GM23338 (cell line): Measurements from ENCODE around the gene TTPAL.

Experiments
- CREB1 ChIP-seq: fragments of 250-450 bp; sonication (Bioruptor Pico); IDR thresholded peaks from 2 replicates; pipeline ENCODE4 v1.5.0; 2020; ENCODE audit warnings: low read depth, mild to moderate bottlenecking, moderate library complexity
- ETS1 ChIP-seq: IDR thresholded peaks from 2 replicates; pipeline ENCODE4 v1.6.1; 2016; ENCODE audit warnings: antibody characterized with exemption
- EZH2 ChIP-seq: fragments of 200-600 bp; sonication (generic); IDR thresholded peaks from one replicate; pipeline ENCODE4 v1.8.0; 2017; ENCODE audit warnings: antibody characterized with exemption, mild to moderate bottlenecking, low read depth; ENCODE audit not compliant: unreplicated experiment
- EZH2phosphoT487 ChIP-seq: fragments of 200-600 bp; sonication (generic); IDR thresholded peaks from one replicate; pipeline ENCODE4 v1.8.1; 2018; ENCODE audit warnings: antibody characterized with exemption; ENCODE audit not compliant: unreplicated experiment
- JUNB ChIP-seq: IDR thresholded peaks from one replicate; pipeline ENCODE4 v1.6.1; 2016; ENCODE audit warnings: antibody characterized with exemption; ENCODE audit not compliant: unreplicated experiment
- NANOG ChIP-seq: IDR thresholded peaks from 2 replicates; pipeline ENCODE4 v1.6.1; 2016; ENCODE audit warnings: antibody characterized with exemption, borderline replicate concordance
- POLR2AphosphoS5 ChIP-seq: IDR thresholded peaks from 2 replicates; pipeline ENCODE4 v1.6.1; 2016; ENCODE audit warnings: antibody characterized with exemption, low read depth
- REST ChIP-seq: IDR thresholded peaks from one replicate; pipeline ENCODE4 v1.6.1; 2018; ENCODE audit warnings: antibody characterized with exemption; ENCODE audit not compliant: unreplicated experiment
- ZNF331 ChIP-seq: fragments of 250-450 bp; sonication (Bioruptor Pico); IDR thresholded peaks from 2 replicates; pipeline ENCODE4 v1.5.0; 2020; ENCODE audit warnings: low read depth, mild to moderate bottlenecking, moderate library complexity
- ZNF462 ChIP-seq: fragments of 250-450 bp; sonication (Bioruptor Pico); IDR thresholded peaks from 2 replicates; pipeline ENCODE4 v1.5.0; 2020; ENCODE audit warnings: mild to moderate bottlenecking, moderate library complexity
- TF ChIP-seq, protein P1 (sequence below), 2 experiments: fragments of 200-600 bp in 1 of 2; sonication (generic) in 1 of 2; conservative IDR thresholded peaks; 2 replicates each; pipeline versions ENCODE4 v1.5.1 to v1.6.1; 2016 to 2017; ENCODE audit warnings: antibody characterized with exemption in 2 of 2, low read depth in 2 of 2, mild to moderate bottlenecking in 2 of 2, moderate library complexity in 1 of 2

DNA sequence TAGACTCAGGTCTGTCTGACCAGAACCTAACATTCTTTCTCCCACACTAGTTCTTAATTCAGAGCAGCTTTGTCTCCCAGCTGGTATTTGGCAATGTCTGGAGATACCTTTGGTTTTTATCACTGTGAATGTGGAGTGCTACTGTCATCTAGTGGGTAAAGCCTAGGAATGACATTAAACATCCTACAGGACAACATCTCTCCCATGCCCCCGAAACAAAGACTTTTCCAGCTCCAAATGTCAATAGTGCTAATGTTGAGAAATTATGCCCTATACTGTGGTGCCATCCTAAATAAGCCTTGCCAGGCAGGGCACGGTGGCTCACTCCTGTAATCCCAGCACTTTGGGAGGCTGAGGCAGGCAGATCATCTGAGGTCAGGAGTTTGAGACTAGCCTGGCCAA, 4.2 kb upstream of the TTPAL start:
- TF ChIP-seq, protein P1, sequence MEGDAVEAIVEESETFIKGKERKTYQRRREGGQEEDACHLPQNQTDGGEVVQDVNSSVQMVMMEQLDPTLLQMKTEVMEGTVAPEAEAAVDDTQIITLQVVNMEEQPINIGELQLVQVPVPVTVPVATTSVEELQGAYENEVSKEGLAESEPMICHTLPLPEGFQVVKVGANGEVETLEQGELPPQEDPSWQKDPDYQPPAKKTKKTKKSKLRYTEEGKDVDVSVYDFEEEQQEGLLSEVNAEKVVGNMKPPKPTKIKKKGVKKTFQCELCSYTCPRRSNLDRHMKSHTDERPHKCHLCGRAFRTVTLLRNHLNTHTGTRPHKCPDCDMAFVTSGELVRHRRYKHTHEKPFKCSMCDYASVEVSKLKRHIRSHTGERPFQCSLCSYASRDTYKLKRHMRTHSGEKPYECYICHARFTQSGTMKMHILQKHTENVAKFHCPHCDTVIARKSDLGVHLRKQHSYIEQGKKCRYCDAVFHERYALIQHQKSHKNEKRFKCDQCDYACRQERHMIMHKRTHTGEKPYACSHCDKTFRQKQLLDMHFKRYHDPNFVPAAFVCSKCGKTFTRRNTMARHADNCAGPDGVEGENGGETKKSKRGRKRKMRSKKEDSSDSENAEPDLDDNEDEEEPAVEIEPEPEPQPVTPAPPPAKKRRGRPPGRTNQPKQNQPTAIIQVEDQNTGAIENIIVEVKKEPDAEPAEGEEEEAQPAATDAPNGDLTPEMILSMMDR (conservative IDR thresholded peaks at IDR 0.05; ENCODE audit: low read depth in 2 of 2), result peak; percentile 31 to 48
- TF ChIP-seq POLR2AphosphoS5 (no peak), EZH2 (no peak), REST (no peak), ETS1 (no peak), EZH2phosphoT487 (no peak), ZNF462 (CRISPR knock-in tag) (no peak), CREB1 (CRISPR knock-in tag) (no peak), JUNB (no peak), ZNF331 (CRISPR knock-in tag) (no peak), NANOG (no peak)
